K562 (cell line): ENCODE results near the gene EXTL1. TPM values are rescaled to one million over a fixed set of nuclear protein-coding genes. Genes with fewer than 3 reads are reported as not detected.

Source experiments
- CCAR2 ChIP-seq: fragments of 200-400 bp; formaldehyde crosslinking; IDR thresholded peaks from 2 replicates; pipeline ENCODE4 v1.6.1; 2017; ENCODE audit warnings: mild to moderate bottlenecking, low read depth, low read length
- CCNT2 ChIP-seq: IDR thresholded peaks from 2 replicates; pipeline ENCODE4 v1.6.1; 2011; ENCODE audit warnings: borderline replicate concordance, low read depth, mild to moderate bottlenecking, moderate library complexity, mixed read lengths, low read length; ENCODE audit not compliant: insufficient read length; ENCODE audit errors: extremely low read depth
- CREM ChIP-seq: IDR thresholded peaks from 2 replicates; pipeline ENCODE4 v1.6.1; 2014; ENCODE audit warnings: antibody characterized with exemption, low read depth
- DPF2 ChIP-seq: fragments of 450-650 bp; IDR thresholded peaks from 2 replicates; pipeline ENCODE4 v1.6.1; 2016
- ELF2 ChIP-seq: fragments of 250-450 bp; sonication (Bioruptor Pico); IDR thresholded peaks from 2 replicates; pipeline ENCODE4 v1.5.0; 2021; ENCODE audit warnings: mild to moderate bottlenecking
- EZH2 ChIP-seq: IDR thresholded peaks from 2 replicates; pipeline ENCODE4 v1.6.1; 2012; ENCODE audit warnings: low read depth, mild to moderate bottlenecking, inconsistent platforms, low read length, borderline replicate concordance
- HLTF ChIP-seq: fragments of 450-650 bp; IDR thresholded peaks from 2 replicates; pipeline ENCODE4 v1.6.1; 2016
- IRF2 ChIP-seq: sonication (generic); formaldehyde crosslinking; IDR thresholded peaks from 2 replicates; pipeline ENCODE4 v1.8.1; 2022; ENCODE audit warnings: mild to moderate bottlenecking, missing genetic modification reagents
- KHSRP ChIP-seq: fragments of 450-650 bp; IDR thresholded peaks from 2 replicates; pipeline ENCODE4 v1.6.1; 2017
- SIN3A ChIP-seq, 2 experiments: fragments of 150-350 bp in 1 of 2; IDR thresholded peaks; 2 replicates each; pipeline ENCODE4 v1.6.1; 2011 to 2016; ENCODE audit warnings: borderline replicate concordance in 2 of 2, low read depth in 2 of 2, low read length in 2 of 2, mild to moderate bottlenecking in 2 of 2, moderate library complexity in 2 of 2; ENCODE audit not compliant: control insufficient read depth in 1 of 2
- SMARCC2 ChIP-seq: fragments of 450-650 bp; IDR thresholded peaks from 2 replicates; pipeline ENCODE4 v1.6.1; 2017; ENCODE audit warnings: antibody characterized with exemption, moderate library complexity, mild to moderate bottlenecking, low read depth
- SREBF1 ChIP-seq: fragments of 150-350 bp; IDR thresholded peaks from 2 replicates; pipeline ENCODE4 v1.6.1; 2014; ENCODE audit warnings: antibody characterized with exemption, low read depth, low read length, borderline replicate concordance
- SRSF1 ChIP-seq: fragments of 200-400 bp; formaldehyde crosslinking; IDR thresholded peaks from 2 replicates; pipeline ENCODE4 v1.6.1; 2017; ENCODE audit warnings: mild to moderate bottlenecking, low read depth, low read length, moderate library complexity
- TAF15 ChIP-seq: fragments of 200-400 bp; formaldehyde crosslinking; IDR thresholded peaks from 2 replicates; pipeline ENCODE4 v1.6.1; 2017; ENCODE audit warnings: mild to moderate bottlenecking, low read depth, low read length, moderate library complexity
- U2AF1 ChIP-seq: fragments of 200-400 bp; formaldehyde crosslinking; optimal IDR thresholded peaks from 2 replicates; pipeline ENCODE3; 2017; ENCODE audit warnings: mild to moderate bottlenecking, low read depth, low read length, moderate library complexity
- WHSC1 ChIP-seq: IDR thresholded peaks from one replicate; pipeline ENCODE4 v1.6.1; 2012; ENCODE audit warnings: low read length, control low read depth, inconsistent platforms
- ZFP30 ChIP-seq: fragments of 250-450 bp; sonication (Bioruptor Pico); IDR thresholded peaks from 2 replicates; pipeline ENCODE4 v1.8.0; 2022; ENCODE audit warnings: moderate library complexity, mild to moderate bottlenecking, inconsistent platforms, borderline replicate concordance
- ZNF143 ChIP-seq: sonication (generic); formaldehyde crosslinking; IDR thresholded peaks from 2 replicates; pipeline ENCODE4 v1.9.0; 2022; ENCODE audit warnings: mild to moderate bottlenecking, missing genetic modification reagents
- ZNF175 ChIP-seq: fragments of 200-800 bp; sonication (Bioruptor generic); IDR thresholded peaks from 2 replicates; pipeline ENCODE4 v1.6.1; 2016; ENCODE audit warnings: low read depth, mild to moderate bottlenecking, missing genetic modification characterization, missing compliant biosample characterization
- ZNF212 ChIP-seq: fragments of 450-650 bp; formaldehyde crosslinking; IDR thresholded peaks from 2 replicates; pipeline ENCODE4 v1.4.0; 2020; ENCODE audit warnings: mild to moderate bottlenecking
- ZNF311 ChIP-seq: fragments of 250-450 bp; sonication (Bioruptor Pico); IDR thresholded peaks from 2 replicates; pipeline ENCODE4 v1.4.0; 2020; ENCODE audit warnings: mild to moderate bottlenecking, moderate library complexity
- ZNF764 ChIP-seq: fragments of 250-450 bp; sonication (Bioruptor Pico); IDR thresholded peaks from 2 replicates; pipeline ENCODE4 v1.4.0; 2020; ENCODE audit warnings: low read depth, mild to moderate bottlenecking, moderate library complexity
- polyA plus RNA-seq, 8 experiments: library from polyadenylated mRNA; depleted of rRNA in 4 of 8; stranded (reverse) in 5 of 8; unstranded in 3 of 8; fragments of >200 nt; fragmentation: Nextera tagmentation in 2 of 8; fragmentation: Illumina TruSeq in 1 of 8; extraction: Ambion mirVana in 2 of 8; extraction: Trizol in 1 of 8; gene quantifications; 2 replicates each; pipeline versions ENCODE4 v1.2.1 to v1.2.3, GENCODE V29; 2011 to 2014; ENCODE audit warnings: inconsistent platforms in 1 of 8, missing spikeins in 1 of 8
- total RNA-seq, 7 experiments: library from RNA; depleted of rRNA in 6 of 7; stranded (reverse); fragments of >200 nt in 6 of 7; fragmentation: Illumina TruSeq in 2 of 7; extraction: Trizol in 2 of 7; gene quantifications; 2 replicates each; pipeline versions ENCODE4 v1.2.1 to v1.2.3, GENCODE V29; 2011 to 2021; ENCODE audit warnings: low replicate concordance in 1 of 7
- TF ChIP-seq, protein P1 (sequence below): fragments of 250-450 bp; sonication (Bioruptor Pico); IDR thresholded peaks from 2 replicates; pipeline ENCODE4 v1.8.0; 2021; ENCODE audit warnings: moderate library complexity, mild to moderate bottlenecking, inconsistent platforms
- TF ChIP-seq, protein P2 (sequence below): fragments of 150-350 bp; conservative IDR thresholded peaks from 2 replicates; pipeline ENCODE4 v1.6.1; 2014; ENCODE audit warnings: low read length
- TF ChIP-seq, protein P3 (sequence below): sonication (generic); formaldehyde crosslinking; IDR thresholded peaks from 2 replicates; pipeline ENCODE4 v1.9.0; 2022; ENCODE audit warnings: mild to moderate bottlenecking, missing genetic modification reagents
- TF ChIP-seq, protein P4 (sequence below): fragments of 250-450 bp; sonication (Bioruptor Pico); IDR thresholded peaks from 2 replicates; pipeline ENCODE4 v1.4.0; 2020; ENCODE audit warnings: mild to moderate bottlenecking

Gene EXTL1
- total and polyA plus RNA-seq, 9 of the 15 experiments (the other 6 are each of a cell fraction or from before 2014, with no cell fraction given) = 0.04 to 0.23 (median 0.08) TPM; not detected in 3

DNA sequence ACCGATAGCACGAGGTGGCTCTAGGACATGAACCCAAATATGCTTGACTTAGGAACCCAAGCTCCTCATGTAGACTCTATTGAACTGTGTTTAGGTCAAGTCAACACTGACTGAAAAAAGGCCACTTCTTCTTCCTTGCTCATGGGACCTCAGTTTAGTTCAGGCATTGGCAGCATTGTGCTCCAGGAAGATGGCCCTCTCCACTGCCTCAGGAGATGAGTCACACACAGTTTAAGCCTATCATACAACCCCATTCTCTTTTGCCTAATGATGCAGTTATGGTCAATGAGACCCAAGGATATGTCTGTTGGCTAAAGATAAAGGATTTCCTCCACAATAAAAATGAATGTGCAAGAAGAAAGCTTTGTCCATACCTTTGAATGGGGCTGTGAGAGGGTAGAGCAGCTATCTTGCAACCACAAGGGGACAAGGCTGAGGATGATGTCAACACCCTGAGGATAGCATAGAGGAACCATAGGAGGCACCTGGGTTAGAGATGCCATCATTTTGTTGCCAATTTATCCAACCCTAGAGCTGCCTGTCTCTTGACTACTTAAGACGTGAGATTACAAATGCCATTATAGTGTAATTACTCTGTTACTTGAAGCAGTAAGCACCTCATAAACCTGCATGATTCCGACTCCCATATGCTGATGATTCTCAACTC lies 48.9 kb downstream of the EXTL1 start (continued):
- TF ChIP-seq SIN3A (IDR thresholded peaks at IDR 0.05; ENCODE audit: borderline replicate concordance in 2 of 2, control insufficient read depth in 1 of 2, low read depth in 2 of 2, low read length in 2 of 2) (no peak), ZNF764 (no peak), ZNF311 (CRISPR knock-in tag) (no peak; the same call in 1 of the 2 replicates), SMARCC2 (peak; percentile 99), CCNT2 (peak; percentile 98), KHSRP (peak; percentile 81), SREBF1 (no peak), ZFP30 (CRISPR knock-in tag) (no peak), ZNF143 (CRISPR knock-in tag) (no peak), DPF2 (peak; percentile 100), SRSF1 (no peak), HLTF (no peak; the same call in 1 of the 2 replicates), ZNF175 (CRISPR knock-in tag) (peak; percentile 99), CREM (peak; percentile 90), ZNF212 (CRISPR knock-in tag) (no peak), CCAR2 (no peak), U2AF1 (no peak), IRF2 (CRISPR knock-in tag) (no peak), TAF15 (no peak), EZH2 (no peak; the same call in 1 of the 2 replicates), WHSC1 (no peak), ELF2 (no peak)
- TF ChIP-seq, protein P1, sequence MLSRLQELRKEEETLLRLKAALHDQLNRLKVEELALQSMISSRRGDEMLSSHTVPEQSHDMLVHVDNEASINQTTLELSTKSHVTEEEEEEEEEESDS (CRISPR knock-in tag) = no peak
- TF ChIP-seq, protein P2, sequence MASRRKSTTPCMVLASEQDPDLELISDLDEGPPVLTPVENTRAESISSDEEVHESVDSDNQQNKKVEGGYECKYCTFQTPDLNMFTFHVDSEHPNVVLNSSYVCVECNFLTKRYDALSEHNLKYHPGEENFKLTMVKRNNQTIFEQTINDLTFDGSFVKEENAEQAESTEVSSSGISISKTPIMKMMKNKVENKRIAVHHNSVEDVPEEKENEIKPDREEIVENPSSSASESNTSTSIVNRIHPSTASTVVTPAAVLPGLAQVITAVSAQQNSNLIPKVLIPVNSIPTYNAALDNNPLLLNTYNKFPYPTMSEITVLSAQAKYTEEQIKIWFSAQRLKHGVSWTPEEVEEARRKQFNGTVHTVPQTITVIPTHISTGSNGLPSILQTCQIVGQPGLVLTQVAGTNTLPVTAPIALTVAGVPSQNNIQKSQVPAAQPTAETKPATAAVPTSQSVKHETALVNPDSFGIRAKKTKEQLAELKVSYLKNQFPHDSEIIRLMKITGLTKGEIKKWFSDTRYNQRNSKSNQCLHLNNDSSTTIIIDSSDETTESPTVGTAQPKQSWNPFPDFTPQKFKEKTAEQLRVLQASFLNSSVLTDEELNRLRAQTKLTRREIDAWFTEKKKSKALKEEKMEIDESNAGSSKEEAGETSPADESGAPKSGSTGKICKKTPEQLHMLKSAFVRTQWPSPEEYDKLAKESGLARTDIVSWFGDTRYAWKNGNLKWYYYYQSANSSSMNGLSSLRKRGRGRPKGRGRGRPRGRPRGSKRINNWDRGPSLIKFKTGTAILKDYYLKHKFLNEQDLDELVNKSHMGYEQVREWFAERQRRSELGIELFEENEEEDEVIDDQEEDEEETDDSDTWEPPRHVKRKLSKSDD = no peak
- TF ChIP-seq, protein P3, sequence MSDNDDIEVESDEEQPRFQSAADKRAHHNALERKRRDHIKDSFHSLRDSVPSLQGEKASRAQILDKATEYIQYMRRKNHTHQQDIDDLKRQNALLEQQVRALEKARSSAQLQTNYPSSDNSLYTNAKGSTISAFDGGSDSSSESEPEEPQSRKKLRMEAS (CRISPR knock-in tag) = peak; percentile 89
- TF ChIP-seq, protein P4, sequence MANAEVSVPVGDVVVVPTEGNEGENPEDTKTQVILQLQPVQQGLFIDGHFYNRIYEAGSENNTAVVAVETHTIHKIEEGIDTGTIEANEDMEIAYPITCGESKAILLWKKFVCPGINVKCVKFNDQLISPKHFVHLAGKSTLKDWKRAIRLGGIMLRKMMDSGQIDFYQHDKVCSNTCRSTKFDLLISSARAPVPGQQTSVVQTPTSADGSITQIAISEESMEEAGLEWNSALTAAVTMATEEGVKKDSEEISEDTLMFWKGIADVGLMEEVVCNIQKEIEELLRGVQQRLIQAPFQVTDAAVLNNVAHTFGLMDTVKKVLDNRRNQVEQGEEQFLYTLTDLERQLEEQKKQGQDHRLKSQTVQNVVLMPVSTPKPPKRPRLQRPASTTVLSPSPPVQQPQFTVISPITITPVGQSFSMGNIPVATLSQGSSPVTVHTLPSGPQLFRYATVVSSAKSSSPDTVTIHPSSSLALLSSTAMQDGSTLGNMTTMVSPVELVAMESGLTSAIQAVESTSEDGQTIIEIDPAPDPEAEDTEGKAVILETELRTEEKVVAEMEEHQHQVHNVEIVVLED (CRISPR knock-in tag) = no peak
